ENCODE results near the gene SETD9. TPM values are rescaled to one million over a fixed set of nuclear protein-coding genes. Genes with fewer than 3 reads are reported as not detected.

Gene SETD9
- total RNA-seq, 2 experiments from 2014 or later = 6.7 to 13.3 TPM

DNA sequence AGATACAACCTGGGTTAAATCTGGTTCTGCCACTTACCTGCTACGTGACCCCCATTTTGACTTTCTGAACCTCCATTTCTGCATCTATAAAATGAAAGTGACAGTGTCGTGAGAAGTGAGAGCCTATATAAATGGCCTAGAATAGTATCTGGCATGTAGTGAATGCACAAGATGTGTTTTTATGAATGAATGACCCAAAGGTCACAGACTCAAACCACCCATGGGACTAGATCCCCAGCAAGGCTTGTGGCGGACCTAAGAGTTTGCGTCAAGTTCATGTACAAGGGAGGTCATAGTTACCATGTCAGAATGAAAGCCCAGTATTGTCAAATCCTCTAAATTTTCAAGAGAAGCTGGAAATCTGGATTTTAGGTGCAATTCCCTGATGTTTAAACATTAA lies 11.2 kb upstream of the SETD9 start:
- ChIA-PET POLR2A (interaction anchor here (0.6 to 1.8 kb wide), 3 partner anchors 9 to 17 kb away, joined by 3 to 8 read pairs (median 3); no protein-coding TSS in a partner anchor), CTCF (ENCODE audit: unreplicated experiment) (no interaction called here)
- H3K4me1 ChIP-seq (ENCODE audit: insufficient read depth, low read length, poor library complexity, severe bottlenecking) = no peaks in the 10 kb centered on the region

DNA sequence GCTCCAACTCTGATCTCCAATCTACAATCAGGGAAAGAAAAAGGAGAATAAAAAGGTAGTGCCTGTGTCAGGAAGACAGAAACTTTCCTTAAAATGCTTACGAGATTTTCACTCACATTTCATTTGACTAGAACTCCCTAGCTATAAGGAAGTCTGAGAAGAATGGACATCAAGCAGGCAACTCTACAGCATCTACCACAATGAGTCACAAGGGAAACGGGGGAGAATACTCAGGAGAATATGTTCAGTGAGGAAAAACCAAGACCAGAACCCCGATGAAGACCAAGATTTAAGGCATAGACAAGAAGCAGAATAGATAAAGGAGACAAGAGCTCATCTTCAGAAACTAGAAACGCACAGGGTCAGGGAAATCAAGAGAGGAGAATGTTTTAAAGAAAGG lies 9.0 kb upstream of the SETD9 start:
- Histone ChIP-seq H4K20me1 (ENCODE audit: insufficient read depth, low read length) (no peaks in the 10 kb centered on the region), H3K27ac (ENCODE audit: low read depth, low read length, poor library complexity, severe bottlenecking) (no peak overlapping the region), H3K79me2 (ENCODE audit: insufficient read depth, low read depth, low read length) (no peaks in the 10 kb centered on the region), H2AFZ (ENCODE audit: low read length) (no peak overlapping the region), H3K4me2 (ENCODE audit: low read length) (no peak overlapping the region), H3K36me3 (ENCODE audit: insufficient read depth, low read length) (peaks cover 12% of the 10 kb centered on the region), H3K4me3 (ENCODE audit: low read depth, low read length, poor library complexity, severe bottlenecking) (no peak overlapping the region), H3K9me3 (ENCODE audit: low read length) (no peaks in the 10 kb centered on the region), H3K4me1 (ENCODE audit: insufficient read depth, low read length, poor library complexity, severe bottlenecking) (no peaks in the 10 kb centered on the region), H3K9me2 (ENCODE audit: insufficient read depth, low read length) (no peaks in the 10 kb centered on the region)
- TF ChIP-seq, protein P1, sequence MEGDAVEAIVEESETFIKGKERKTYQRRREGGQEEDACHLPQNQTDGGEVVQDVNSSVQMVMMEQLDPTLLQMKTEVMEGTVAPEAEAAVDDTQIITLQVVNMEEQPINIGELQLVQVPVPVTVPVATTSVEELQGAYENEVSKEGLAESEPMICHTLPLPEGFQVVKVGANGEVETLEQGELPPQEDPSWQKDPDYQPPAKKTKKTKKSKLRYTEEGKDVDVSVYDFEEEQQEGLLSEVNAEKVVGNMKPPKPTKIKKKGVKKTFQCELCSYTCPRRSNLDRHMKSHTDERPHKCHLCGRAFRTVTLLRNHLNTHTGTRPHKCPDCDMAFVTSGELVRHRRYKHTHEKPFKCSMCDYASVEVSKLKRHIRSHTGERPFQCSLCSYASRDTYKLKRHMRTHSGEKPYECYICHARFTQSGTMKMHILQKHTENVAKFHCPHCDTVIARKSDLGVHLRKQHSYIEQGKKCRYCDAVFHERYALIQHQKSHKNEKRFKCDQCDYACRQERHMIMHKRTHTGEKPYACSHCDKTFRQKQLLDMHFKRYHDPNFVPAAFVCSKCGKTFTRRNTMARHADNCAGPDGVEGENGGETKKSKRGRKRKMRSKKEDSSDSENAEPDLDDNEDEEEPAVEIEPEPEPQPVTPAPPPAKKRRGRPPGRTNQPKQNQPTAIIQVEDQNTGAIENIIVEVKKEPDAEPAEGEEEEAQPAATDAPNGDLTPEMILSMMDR (conservative IDR thresholded peaks at IDR 0.05; ENCODE audit: low read length) = no peak
- TF ChIP-seq EZH2phosphoT487 (IDR thresholded peaks at IDR 0.05; ENCODE audit: borderline replicate concordance, low read depth, low read length) = no peak
- intact Hi-C loops (cut with micrococcal nuclease; ENCODE audit: unreplicated experiment) = loop anchor here (2.0 kb wide), 2 partner anchors 320 to 630 kb away; no protein-coding TSS in a partner anchor
- ChIA-PET CTCF (ENCODE audit: unreplicated experiment) (interaction anchor here (1.2 to 1.7 kb wide), 2 partner anchors 237 to 630 kb away, joined by 3 read pairs; no protein-coding TSS in a partner anchor), POLR2A (interaction anchor here (1.1 to 1.7 kb wide), 2 partner anchors 8 to 361 kb away, joined by 3 to 4 read pairs; no protein-coding TSS in a partner anchor)
- BruUV-seq (replicated peaks) = no TSS peak
- DNase-seq (ENCODE audit: low spot score) = no peak

More for the DNA sequence above, 11.2 kb upstream of the SETD9 start:
- Histone ChIP-seq H3K27ac (ENCODE audit: low read depth, low read length, poor library complexity, severe bottlenecking) (no peak overlapping the region), H3K36me3 (ENCODE audit: insufficient read depth, low read length) (peaks cover 32% of the 10 kb centered on the region), H3K4me2 (ENCODE audit: low read length) (no peak overlapping the region), H3K9me2 (ENCODE audit: insufficient read depth, low read length) (no peaks in the 10 kb centered on the region), H2AFZ (ENCODE audit: low read length) (no peak overlapping the region), H3K9me3 (ENCODE audit: low read length) (no peaks in the 10 kb centered on the region), H3K4me3 (ENCODE audit: low read depth, low read length, poor library complexity, severe bottlenecking) (no peak overlapping the region), H3K79me2 (ENCODE audit: insufficient read depth, low read depth, low read length) (no peaks in the 10 kb centered on the region), H4K20me1 (ENCODE audit: insufficient read depth, low read length) (no peaks in the 10 kb centered on the region)
- no TSS peak for BruUV-seq (replicated peaks)
- intact Hi-C loops (cut with micrococcal nuclease; ENCODE audit: unreplicated experiment) = no loop called here
- no peak for TF ChIP-seq EZH2phosphoT487 (IDR thresholded peaks at IDR 0.05; ENCODE audit: borderline replicate concordance, low read depth, low read length)
- TF ChIP-seq, protein P1 (conservative IDR thresholded peaks at IDR 0.05; ENCODE audit: low read length) = no peak
- no peak for DNase-seq (ENCODE audit: low spot score)

DNA sequence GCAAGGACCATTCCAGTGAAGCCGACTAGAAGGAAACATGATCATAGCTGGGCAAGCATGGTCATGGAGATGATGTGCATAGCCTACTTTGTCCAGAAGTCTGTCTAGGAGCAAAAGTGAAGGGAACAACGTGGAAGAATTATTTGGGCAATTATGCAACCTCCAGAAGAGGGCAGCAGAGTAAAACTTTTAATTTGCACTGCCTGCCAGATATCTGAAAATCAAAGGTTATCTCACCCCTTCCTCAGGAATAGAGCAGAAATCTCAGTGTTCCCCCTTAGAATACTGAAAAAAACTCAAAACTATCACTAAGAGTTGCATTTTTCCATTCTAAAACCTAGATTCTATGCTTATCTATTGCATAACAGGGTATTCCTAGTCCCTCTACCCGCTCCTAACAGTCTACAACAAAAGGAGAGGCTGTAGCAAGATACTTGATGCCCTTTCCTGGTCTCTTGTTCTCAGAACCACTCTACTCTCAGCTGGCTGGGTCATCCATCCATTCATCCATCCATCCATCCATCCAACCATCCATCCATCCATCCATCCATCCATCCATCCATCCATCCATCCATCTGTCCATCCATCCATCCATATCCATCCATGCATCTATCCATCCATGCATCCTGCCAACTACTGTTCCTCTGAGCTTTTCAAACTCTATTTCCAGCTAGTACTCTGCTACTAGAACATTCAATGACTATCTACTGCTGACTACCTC lies 8.4 kb upstream of the SETD9 start:
- peak; percentile 65 for DNase-seq (ENCODE audit: low spot score)
- CTCF ChIA-PET (ENCODE audit: unreplicated experiment) = interaction anchor here (1.2 to 1.7 kb wide), 2 partner anchors 237 to 630 kb away, joined by 3 read pairs; no protein-coding TSS in a partner anchor
- H3K9me3 ChIP-seq (ENCODE audit: low read length) = no peaks in the 10 kb centered on the region
- H3K27ac ChIP-seq (ENCODE audit: low read depth, low read length, poor library complexity, severe bottlenecking) = no peak overlapping the region
- no peaks in the 10 kb centered on the region for H3K4me1 ChIP-seq (ENCODE audit: insufficient read depth, low read length, poor library complexity, severe bottlenecking)
- H2AFZ ChIP-seq (ENCODE audit: low read length) = no peak overlapping the region
- H4K20me1 ChIP-seq (ENCODE audit: insufficient read depth, low read length) = no peaks in the 10 kb centered on the region
- no peak overlapping the region for H3K4me3 ChIP-seq (ENCODE audit: low read depth, low read length, poor library complexity, severe bottlenecking)
- H3K79me2 ChIP-seq (ENCODE audit: insufficient read depth, low read depth, low read length) = no peaks in the 10 kb centered on the region
- TF ChIP-seq, protein P1 (conservative IDR thresholded peaks at IDR 0.05; ENCODE audit: low read length) = peak; percentile 88
- no peak for TF ChIP-seq EZH2phosphoT487 (IDR thresholded peaks at IDR 0.05; ENCODE audit: borderline replicate concordance, low read depth, low read length)
- peaks cover 10% of the 10 kb centered on the region for H3K36me3 ChIP-seq (ENCODE audit: insufficient read depth, low read length)
- H3K4me2 ChIP-seq (ENCODE audit: low read length) = no peak overlapping the region
- no peaks in the 10 kb centered on the region for H3K9me2 ChIP-seq (ENCODE audit: insufficient read depth, low read length)
- POLR2A ChIA-PET = interaction anchor here (1.1 to 1.7 kb wide), 3 partner anchors 8 to 230 kb away, joined by 4 read pairs; no protein-coding TSS in a partner anchor
- no TSS peak for BruUV-seq (replicated peaks)
- intact Hi-C loops (cut with micrococcal nuclease; ENCODE audit: unreplicated experiment) = loop anchor here (1.0 to 2.0 kb wide), 4 partner anchors 237 to 630 kb away; no protein-coding TSS in a partner anchor
